ENCODE measurements around the gene MRGPRD.

Gene MRGPRD

GRCh38 chr11:68980776-68981065, at the start of gene MRGPRD:
Gene MRGPRD, minus strand, starts transcription at chr11:68980986. Its CDS starts 0 bp downstream, at chr11:68980986.
- no peak for DNase-seq

GRCh38 chr11:69030301-69030700, 49.5 kb upstream of the MRGPRD start:
- no peak for DNase-seq

GRCh38 chr11:69027704-69028372, 47.1 kb upstream of the MRGPRD start:
- DNase-seq: no peak

- no peak for DNase-seq
Observed at GRCh38 chr11:69024509-69024908, 43.7 kb upstream of the MRGPRD start.

GRCh38 chr11:69022260-69022659, 41.5 kb upstream of the MRGPRD start:
- peak; percentile 10 to 70 for DNase-seq

- DNase-seq: no peak
Observed at GRCh38 chr11:69018924-69019323, 38.1 kb upstream of the MRGPRD start.

- no peak for DNase-seq
Observed at GRCh38 chr11:69017951-69018350, 37.2 kb upstream of the MRGPRD start.

- DNase-seq: no peak
Observed at GRCh38 chr11:69014898-69015549, 34.2 kb upstream of the MRGPRD start.

- DNase-seq: peak; percentile 58 to 79
Observed at GRCh38 chr11:69014084-69014851, 33.5 kb upstream of the MRGPRD start.

GRCh38 chr11:69013009-69013951, 32.5 kb upstream of the MRGPRD start, which contains the start of gene MRGPRF:
Gene MRGPRF, minus strand, starts transcription at chr11:69013246. Its CDS starts 3,345 bp downstream, at chr11:69009901.
- DNase-seq: peak; percentile 20 to 53

- DNase-seq: no peak
Observed at GRCh38 chr11:69012092-69013008, 31.6 kb upstream of the MRGPRD start.

- DNase-seq: no peak
Observed at GRCh38 chr11:69011624-69012091, 30.9 kb upstream of the MRGPRD start.

GRCh38 chr11:69010964-69011623, 30.3 kb upstream of the MRGPRD start:
- peak in 1 of 2 experiments; percentile 42 for DNase-seq

- peak in 1 of 2 experiments; percentile 16 for DNase-seq
Observed at GRCh38 chr11:69010361-69010891, 29.6 kb upstream of the MRGPRD start.

- DNase-seq: no peak
Observed at GRCh38 chr11:69009441-69010211, 28.8 kb upstream of the MRGPRD start.

GRCh38 chr11:69008737-69009440, 28.1 kb upstream of the MRGPRD start:
- no peak for DNase-seq

- no peak for DNase-seq
Observed at GRCh38 chr11:69007975-69008381, 27.2 kb upstream of the MRGPRD start.

- no peak for DNase-seq
Observed at GRCh38 chr11:69006816-69007215, 26.0 kb upstream of the MRGPRD start.

Measured in NCI-H524 (cell line).